ENCODE data around the gene RAB44.

GRCh38 chr6:36673882-36674281 is 23.7 kb upstream of the RAB44 start:
- TF ChIP-seq CTCF (IDR thresholded peaks at IDR 0.05), result no peak
- TF ChIP-seq POLR2A (IDR thresholded peaks at IDR 0.05), result no peak
- TF ChIP-seq POLR2AphosphoS5 (IDR thresholded peaks at IDR 0.05), result no peak
